Suprapubic skin (tissue), 4 donors: ENCODE measurements around the gene RRP1B. TPM values are rescaled to one million over a fixed set of nuclear protein-coding genes. Genes with fewer than 3 reads are reported as not detected.
"Not testable (repeated sequence)": the region's sequence is repeated elsewhere in the genome, so short reads cannot be mapped to it uniquely, and the experiment has no call there.

ENCODE experiments used
- DNase-seq, 2 donors: peaks; one replicate each; pipeline ENCODE4 v3.0.0-alpha.2; 2019; ENCODE audit warnings: low spot score in 2 of 2
- H3K27ac ChIP-seq: fragments of 200-600 bp; sonication (generic); one replicate; pipeline ENCODE4 v1.5.1; 2019
- H3K27me3 ChIP-seq: fragments of 200-600 bp; sonication (generic); one replicate; pipeline ENCODE4 v1.5.1; 2019
- H3K36me3 ChIP-seq: fragments of 200-600 bp; sonication (generic); one replicate; pipeline ENCODE4 v1.5.1; 2019
- H3K4me1 ChIP-seq: fragments of 200-600 bp; sonication (generic); one replicate; pipeline ENCODE4 v1.5.1; 2019
- H3K4me3 ChIP-seq: fragments of 200-600 bp; sonication (generic); one replicate; pipeline ENCODE4 v1.5.1; 2019; ENCODE audit warnings: mild to moderate bottlenecking
- H3K9me3 ChIP-seq: fragments of 200-600 bp; sonication (generic); one replicate; pipeline ENCODE4 v1.5.1; 2019
- CTCF ChIP-seq, 2 donors: fragments of 200-600 bp in 1 of 2; fragments of 450-650 bp in 1 of 2; sonication (generic) in 1 of 2; IDR thresholded peaks; one replicate each; pipeline ENCODE4 v1.5.1; 2016 to 2019; ENCODE audit warnings: antibody characterized with exemption in 2 of 2, mild to moderate bottlenecking in 1 of 2, moderate library complexity in 1 of 2
- EP300 ChIP-seq: sonication (generic); formaldehyde crosslinking; IDR thresholded peaks from one replicate; pipeline ENCODE4 v1.6.1; 2017; ENCODE audit warnings: antibody characterized with exemption
- POLR2A ChIP-seq, 2 donors: fragments of 450-650 bp; IDR thresholded peaks; one replicate each; pipeline ENCODE4 v1.6.1; 2017; ENCODE audit warnings: antibody characterized with exemption in 2 of 2, mild to moderate bottlenecking in 2 of 2, moderate library complexity in 2 of 2
- POLR2AphosphoS5 ChIP-seq, 3 donors: sonication (generic); formaldehyde crosslinking; IDR thresholded peaks; one replicate each; pipeline ENCODE4 v1.6.1; 2017; ENCODE audit warnings: antibody characterized with exemption in 3 of 3
- WGBS: methylation state at CpG from one replicate; pipeline ENCODE4 v1.1.5; 2018; 5-methylcytosine and 5-hydroxymethylcytosine counted together
- total RNA-seq, 4 donors: library from RNA; depleted of rRNA; stranded (reverse); fragments of >200 nt; gene quantifications; one replicate each; pipeline ENCODE4 v1.1.0, GENCODE V29; 2016

The RRP1B gene
- total RNA-seq, 4 donors from 2014 or later: 19.1 to 25.1 (median 23.3) TPM

GRCh38 chr21:43648171-43648570 lies 11.2 kb upstream of the RRP1B start:
- Histone ChIP-seq H3K36me3 (no peaks in the 10 kb centered on the region), H3K4me3 (no peak overlapping the region), H3K27me3 (no peaks in the 10 kb centered on the region), H3K4me1 (peaks cover 21% of the 10 kb centered on the region), H3K27ac (no peak overlapping the region), H3K9me3 (no peaks in the 10 kb centered on the region)
- no peak for DNase-seq
- 73% methylated on average over 8 of the region's 9 CpGs for WGBS
- TF ChIP-seq EP300: no peak
- TF ChIP-seq CTCF (IDR thresholded peaks at IDR 0.05): no peak
- TF ChIP-seq POLR2A (IDR thresholded peaks at IDR 0.05): no peak
- no peak for TF ChIP-seq POLR2AphosphoS5 (IDR thresholded peaks at IDR 0.05)

- H3K27me3 ChIP-seq, H3K27ac ChIP-seq, DNase-seq, H3K4me1 ChIP-seq, H3K4me3 ChIP-seq, H3K36me3 ChIP-seq, H3K9me3 ChIP-seq: not testable (repeated sequence)
- WGBS: 94% methylated on average over 6 of the region's 6 CpGs
Measured at GRCh38 chr21:43651926-43652325, 7.4 kb upstream of the RRP1B start.

GRCh38 chr21:43652616-43653015 lies 6.7 kb upstream of the RRP1B start:
- DNase-seq: no peak
- 89% methylated on average over 6 of the region's 6 CpGs for WGBS
- Histone ChIP-seq H3K36me3 (no peaks in the 10 kb centered on the region), H3K4me3 (no peak overlapping the region), H3K9me3 (no peaks in the 10 kb centered on the region), H3K4me1 (peaks cover 3% of the 10 kb centered on the region), H3K27ac (no peak overlapping the region), H3K27me3 (no peaks in the 10 kb centered on the region)
- TF ChIP-seq EP300 (no peak), POLR2A (IDR thresholded peaks at IDR 0.05) (no peak), POLR2AphosphoS5 (IDR thresholded peaks at IDR 0.05) (no peak), CTCF (IDR thresholded peaks at IDR 0.05) (no peak)

GRCh38 chr21:43653626-43654025 lies 5.7 kb upstream of the RRP1B start:
- H3K36me3 ChIP-seq: no peaks in the 10 kb centered on the region
- no peak overlapping the region for H3K4me3 ChIP-seq
- H3K4me1 ChIP-seq: peaks cover 3% of the 10 kb centered on the region
- no peak overlapping the region for H3K27ac ChIP-seq
- H3K27me3 ChIP-seq: no peaks in the 10 kb centered on the region
- no peak for DNase-seq
- no peak for TF ChIP-seq POLR2A (IDR thresholded peaks at IDR 0.05)
- TF ChIP-seq CTCF (IDR thresholded peaks at IDR 0.05): no peak
- no peak for TF ChIP-seq EP300
- H3K9me3 ChIP-seq: no peaks in the 10 kb centered on the region
- 97% methylated on average over 6 of the region's 6 CpGs for WGBS

- Histone ChIP-seq H3K4me3 (no peak overlapping the region), H3K4me1 (peaks cover 10% of the 10 kb centered on the region), H3K27ac (no peak overlapping the region), H3K36me3 (no peaks in the 10 kb centered on the region), H3K9me3 (no peaks in the 10 kb centered on the region), H3K27me3 (no peaks in the 10 kb centered on the region)
- WGBS: 82% methylated on average over 7 of the region's 7 CpGs
- no peak for TF ChIP-seq POLR2A (IDR thresholded peaks at IDR 0.05)
- TF ChIP-seq CTCF (IDR thresholded peaks at IDR 0.05): no peak
- no peak for TF ChIP-seq POLR2AphosphoS5 (IDR thresholded peaks at IDR 0.05)
- no peak for TF ChIP-seq EP300
- DNase-seq: no peak
Measured at GRCh38 chr21:43654806-43655489, 4.4 kb upstream of the RRP1B start.
